Fibroblast of pulmonary artery (primary cell): ENCODE data around the gene RECK.

Source experiments
- DNase-seq: peaks from one replicate; pipeline ENCODE4 v3.0.0-alpha.2; 2010; ENCODE audit warnings: low read depth
- H3K4me3 ChIP-seq: replicated peaks from 2 replicates; pipeline ENCODE4 v1.5.1; 2011; ENCODE audit warnings: low read depth, mild to moderate bottlenecking, control low read depth, low read length, moderate library complexity
- CTCF ChIP-seq: IDR thresholded peaks from 2 replicates; pipeline ENCODE4 v1.5.1; 2011; ENCODE audit warnings: mild to moderate bottlenecking, control low read depth, low read length, inconsistent platforms; ENCODE audit errors: missing control alignments

The RECK gene

GRCh38 chr9:36169166-36169565 is 132.5 kb downstream of the RECK start, which contains the start of gene CCIN:
CCIN (plus strand) TSS chr9:36169388; CDS start chr9:36169503, 115 bp downstream.
- TF ChIP-seq CTCF: no peak
- no peak within 1 kb of the TSS for H3K4me3 ChIP-seq
- no peak for DNase-seq

GRCh38 chr9:36169708-36170107 is 133.0 kb downstream of the RECK start:
- no peak for TF ChIP-seq CTCF
- DNase-seq: no peak

GRCh38 chr9:36170531-36170930 is 133.8 kb downstream of the RECK start:
- no peak for DNase-seq
- no peak overlapping the region for H3K4me3 ChIP-seq
- TF ChIP-seq CTCF: no peak

More at GRCh38 chr9:36169708-36170107, 133.0 kb downstream of the RECK start:
- H3K4me3 ChIP-seq: no peak overlapping the region

GRCh38 chr9:36173861-36174260 is 137.1 kb downstream of the RECK start:
- TF ChIP-seq CTCF: no peak
- no peak overlapping the region for H3K4me3 ChIP-seq

More at GRCh38 chr9:36173861-36174260, 137.1 kb downstream of the RECK start:
- no peak for DNase-seq
